Lung (tissue), 12 donors: ENCODE measurements around the gene MIOS. TPM values are rescaled to one million over a fixed set of nuclear protein-coding genes. Genes with fewer than 3 reads are reported as not detected.

Source experiments
- ATAC-seq: fragments of 200-7000 bp; cut with Tn5 transposase; one replicate; pipeline ENCODE4 v1.9.1; 2020; ENCODE audit warnings: moderate number of reproducible peaks; ENCODE audit not compliant: insufficient read depth, low FRiP score
- DNase-seq, 3 donors: peaks; one replicate each; pipeline ENCODE4 v3.0.0-alpha.2; 2013 to 2017
- H3K27ac ChIP-seq, 2 donors: one replicate each; pipeline ENCODE4 v1.5.1; 2013; ENCODE audit warnings: mild to moderate bottlenecking in 2 of 2, moderate library complexity in 2 of 2, control low read depth in 1 of 2, inconsistent platforms in 1 of 2, low read depth in 1 of 2, low read length in 1 of 2
- H3K27me3 ChIP-seq, 3 donors: one replicate each; pipeline ENCODE4 v1.5.1; 2013; ENCODE audit warnings: low read length in 2 of 3; ENCODE audit not compliant: control insufficient read depth in 3 of 3, insufficient read depth in 3 of 3
- H3K36me3 ChIP-seq, 4 donors: one replicate each; pipeline ENCODE4 v1.5.1; 2013; ENCODE audit warnings: low read length in 4 of 4, mild to moderate bottlenecking in 1 of 4, moderate library complexity in 1 of 4; ENCODE audit not compliant: control insufficient read depth in 4 of 4, insufficient read depth in 4 of 4
- H3K4me1 ChIP-seq, 5 donors: one replicate each; pipeline ENCODE4 v1.5.1; 2013; ENCODE audit warnings: low read length in 5 of 5, mild to moderate bottlenecking in 2 of 5, moderate library complexity in 1 of 5; ENCODE audit not compliant: control insufficient read depth in 5 of 5, insufficient read depth in 5 of 5
- H3K4me3 ChIP-seq: one replicate; pipeline ENCODE4 v1.5.1; 2013; ENCODE audit warnings: mild to moderate bottlenecking, control low read depth, moderate library complexity
- H3K9ac ChIP-seq, 2 donors: one replicate each; pipeline ENCODE4 v1.5.1; 2013; ENCODE audit warnings: low read length in 2 of 2, control low read depth in 1 of 2; ENCODE audit not compliant: insufficient read depth in 1 of 2
- H3K9me3 ChIP-seq, 4 donors: one replicate each; pipeline ENCODE4 v1.5.1; 2013; ENCODE audit warnings: low read length in 3 of 4, mild to moderate bottlenecking in 1 of 4, moderate library complexity in 1 of 4; ENCODE audit not compliant: control insufficient read depth in 4 of 4, insufficient read depth in 3 of 4
- WGBS, 2 donors: extraction: QIAGEN DNeasy Blood & Tissue Kit; methylation state at CpG; one replicate each; pipeline ENCODE4 v1.1.7; 2013; 5-methylcytosine and 5-hydroxymethylcytosine counted together
- polyA plus RNA-seq, 2 donors: library from polyadenylated mRNA; stranded (reverse); fragments of 200-250 nt; gene quantifications; one replicate each; pipeline ENCODE4 v1.2.1, GENCODE V29; 2013
- total RNA-seq, 2 donors: library from RNA; depleted of rRNA in 1 of 2; stranded (reverse); fragments of >200 nt in 1 of 2; gene quantifications; one replicate each; pipeline ENCODE4 v1.2.1, GENCODE V29; 2014 to 2021
- TF ChIP-seq, protein P1 (sequence below): IDR thresholded peaks from 2 replicates; pipeline ENCODE4 v1.5.1; 2012; ENCODE audit warnings: mild to moderate bottlenecking; ENCODE audit errors: control extremely low read depth, extremely low read depth
- donor health status: control.
- donor health status: control.
- donor health status: Bipolar disorder and iron deficiency.
- donor health status: healthy.
- donor health status: DM: yes; HTN: yes; CAD: no.

Gene MIOS
- total and polyA plus RNA-seq, 4 donors = 8.7 to 45.6 (median 24.0) TPM

DNA sequence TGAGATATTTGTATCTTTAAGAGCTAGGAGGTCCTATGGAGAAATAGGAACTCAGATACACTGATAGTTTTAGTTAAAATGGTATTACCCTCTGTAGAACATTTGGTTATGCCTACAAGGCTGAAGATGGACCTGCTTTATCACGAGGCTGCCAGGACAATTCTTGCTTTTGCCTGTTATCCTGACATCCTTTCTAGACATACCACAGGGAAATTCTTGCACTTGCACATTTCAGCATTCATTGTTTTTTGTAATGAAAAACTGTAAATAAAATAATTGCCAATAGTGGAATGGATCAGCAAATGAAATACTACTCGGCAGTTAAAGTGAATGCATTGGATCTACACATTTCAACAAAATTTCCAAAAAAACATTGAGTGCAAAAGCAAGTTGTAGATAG lies 40.7 kb upstream of the MIOS start:
- TF ChIP-seq, protein P1, sequence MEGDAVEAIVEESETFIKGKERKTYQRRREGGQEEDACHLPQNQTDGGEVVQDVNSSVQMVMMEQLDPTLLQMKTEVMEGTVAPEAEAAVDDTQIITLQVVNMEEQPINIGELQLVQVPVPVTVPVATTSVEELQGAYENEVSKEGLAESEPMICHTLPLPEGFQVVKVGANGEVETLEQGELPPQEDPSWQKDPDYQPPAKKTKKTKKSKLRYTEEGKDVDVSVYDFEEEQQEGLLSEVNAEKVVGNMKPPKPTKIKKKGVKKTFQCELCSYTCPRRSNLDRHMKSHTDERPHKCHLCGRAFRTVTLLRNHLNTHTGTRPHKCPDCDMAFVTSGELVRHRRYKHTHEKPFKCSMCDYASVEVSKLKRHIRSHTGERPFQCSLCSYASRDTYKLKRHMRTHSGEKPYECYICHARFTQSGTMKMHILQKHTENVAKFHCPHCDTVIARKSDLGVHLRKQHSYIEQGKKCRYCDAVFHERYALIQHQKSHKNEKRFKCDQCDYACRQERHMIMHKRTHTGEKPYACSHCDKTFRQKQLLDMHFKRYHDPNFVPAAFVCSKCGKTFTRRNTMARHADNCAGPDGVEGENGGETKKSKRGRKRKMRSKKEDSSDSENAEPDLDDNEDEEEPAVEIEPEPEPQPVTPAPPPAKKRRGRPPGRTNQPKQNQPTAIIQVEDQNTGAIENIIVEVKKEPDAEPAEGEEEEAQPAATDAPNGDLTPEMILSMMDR = no peak
- 94 to 96% methylated on average over 2 of the region's 2 CpGs for WGBS, 2 donors

DNA sequence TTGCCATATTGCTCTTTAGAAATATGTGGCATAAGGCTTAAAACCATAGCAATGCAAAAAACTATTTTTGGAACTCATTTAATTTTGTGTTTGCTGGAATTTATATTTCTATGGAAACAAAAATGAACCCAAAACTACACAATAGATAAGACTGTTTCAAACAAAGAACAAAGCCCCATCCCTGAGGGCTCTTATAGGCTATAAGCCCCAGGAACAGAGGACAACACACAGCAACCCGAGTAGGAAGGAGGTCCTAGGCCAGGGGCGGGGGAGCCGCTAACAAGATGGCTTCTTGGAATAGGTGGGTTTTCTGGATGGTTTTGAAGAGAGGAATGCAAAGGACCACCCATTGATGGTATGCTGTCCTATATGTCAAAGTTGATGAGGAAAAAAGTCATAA lies 39.6 kb upstream of the MIOS start:
- DNase-seq = no peak
- H3K9ac ChIP-seq = no peak overlapping the region
- no peak overlapping the region for H3K4me3 ChIP-seq
- no peaks in the 10 kb centered on the region for H3K27me3 ChIP-seq
- peaks cover 0 to 2% (median 0%) of the 10 kb centered on the region in 4 donors for H3K36me3 ChIP-seq
- TF ChIP-seq, protein P1 = no peak
- ATAC-seq = no peak
- no peak overlapping the region for H3K27ac ChIP-seq
- H3K9me3 ChIP-seq = no peaks in the 10 kb centered on the region
- H3K4me1 ChIP-seq = no peaks in the 10 kb centered on the region
- 95% methylated on average over 3 of the region's 3 CpGs for WGBS, 2 donors

More for the DNA sequence above, 40.7 kb upstream of the MIOS start:
- no peaks in the 10 kb centered on the region for H3K9me3 ChIP-seq
- H3K9ac ChIP-seq = no peak overlapping the region
- no peak overlapping the region for H3K27ac ChIP-seq
- H3K27me3 ChIP-seq = no peaks in the 10 kb centered on the region
- DNase-seq = no peak
- H3K4me1 ChIP-seq = no peaks in the 10 kb centered on the region
- peaks cover 0 to 2% (median 0%) of the 10 kb centered on the region in 4 donors for H3K36me3 ChIP-seq
- ATAC-seq = no peak
- H3K4me3 ChIP-seq = no peak overlapping the region

DNA sequence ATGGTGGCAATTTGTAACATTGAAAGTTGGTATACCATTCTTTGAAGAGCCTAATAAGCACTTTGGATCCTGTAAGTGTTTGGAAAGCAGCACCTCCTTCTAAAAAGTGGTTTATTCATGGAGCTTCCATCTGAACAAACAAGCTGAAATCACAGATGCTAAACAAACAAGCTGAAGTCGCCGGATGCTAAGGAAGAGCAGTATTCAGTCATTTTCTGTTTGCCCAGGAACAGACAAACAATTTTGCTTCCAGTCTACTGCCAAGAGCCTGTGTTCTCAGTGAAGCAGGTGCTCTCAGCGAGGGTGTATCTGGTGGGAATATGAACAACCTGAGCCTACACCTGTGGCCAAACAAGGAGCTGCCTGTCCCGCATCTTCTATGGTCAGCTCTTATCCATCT lies 37.4 kb upstream of the MIOS start:
- TF ChIP-seq, protein P1 = no peak
- DNase-seq = no peak
- no peak for ATAC-seq
- Histone ChIP-seq H3K4me3 (no peak overlapping the region), H3K9me3 (no peaks in the 10 kb centered on the region), H3K27me3 (no peaks in the 10 kb centered on the region), H3K4me1 (no peaks in the 10 kb centered on the region), H3K27ac (no peak overlapping the region), H3K9ac (no peak overlapping the region), H3K36me3 (no peaks in the 10 kb centered on the region)
- 81 to 91% methylated on average over 4 of the region's 4 CpGs for WGBS, 2 donors

DNA sequence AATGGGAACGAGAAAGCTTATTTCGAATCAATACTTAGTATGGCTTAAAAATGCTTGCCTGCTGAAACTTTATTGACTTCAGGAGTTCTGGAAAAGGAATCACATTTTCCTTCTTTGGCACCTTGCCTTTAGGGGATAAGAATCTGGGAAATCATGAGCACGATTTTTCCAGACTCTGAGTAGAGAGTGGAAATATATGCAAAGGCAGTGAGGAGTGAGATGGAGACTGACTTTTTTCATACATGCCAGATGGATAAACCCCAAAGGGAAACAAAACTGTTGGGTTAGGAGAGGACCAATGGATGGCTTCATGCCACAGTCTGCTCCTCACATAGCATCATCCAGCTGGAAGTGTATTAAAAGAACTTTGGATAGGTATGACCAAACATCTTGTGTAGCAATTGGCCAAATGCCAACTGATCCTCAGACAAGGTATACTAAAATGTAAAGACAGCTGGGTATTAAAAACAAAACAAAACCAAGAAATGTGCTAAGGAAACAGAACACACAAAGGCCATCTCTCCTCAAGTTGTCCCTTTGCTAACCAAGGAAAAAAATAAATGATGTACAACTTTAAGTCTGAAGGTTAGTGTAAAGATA lies 32.8 kb upstream of the MIOS start:
- ATAC-seq = no peak
- TF ChIP-seq, protein P1 = no peak
- Histone ChIP-seq H3K4me1 (no peaks in the 10 kb centered on the region), H3K36me3 (no peaks in the 10 kb centered on the region), H3K9me3 (no peaks in the 10 kb centered on the region), H3K9ac (no peak overlapping the region), H3K27ac (no peak overlapping the region), H3K4me3 (no peak overlapping the region), H3K27me3 (no peaks in the 10 kb centered on the region)
- no peak for DNase-seq
- WGBS, 2 donors = 89 to 90% methylated on average over 3 of the region's 3 CpGs
